HepG2 (cell line): ENCODE measurements around the gene ZNF212. TPM values are rescaled to one million over a fixed set of nuclear protein-coding genes. Genes with fewer than 3 reads are reported as not detected.
A peak's percentile ranks its signal among the peaks of the same experiment; 100 is the strongest.

Experiments used
- ADNP ChIP-seq: sonication (generic); formaldehyde crosslinking; IDR thresholded peaks from 2 replicates; pipeline ENCODE4 v1.4.0; 2020; ENCODE audit warnings: missing genetic modification reagents
- CEBPZ ChIP-seq: IDR thresholded peaks from 2 replicates; pipeline ENCODE4 v1.6.1; 2012; ENCODE audit warnings: low read length, improper control_type of control experiment
- KLF16 ChIP-seq, 2 experiments: sonication (generic) in 1 of 2; formaldehyde crosslinking in 1 of 2; IDR thresholded peaks; 2 replicates each; pipeline versions ENCODE4 v1.6.1 to v1.8.0; 2016 to 2023; ENCODE audit warnings: missing genetic modification reagents in 2 of 2, missing compliant biosample characterization in 1 of 2
- MED1 ChIP-seq: sonication (generic); formaldehyde crosslinking; IDR thresholded peaks from 2 replicates; pipeline ENCODE4 v1.4.0; 2020; ENCODE audit warnings: missing genetic modification reagents
- MEIS2 ChIP-seq: sonication (generic); formaldehyde crosslinking; IDR thresholded peaks from 2 replicates; pipeline ENCODE4 v1.9.0; 2021; ENCODE audit warnings: mild to moderate bottlenecking, missing genetic modification reagents
- MTF2 ChIP-seq: sonication (generic); formaldehyde crosslinking; IDR thresholded peaks from 2 replicates; pipeline ENCODE4 v1.5.0; 2020; ENCODE audit warnings: missing genetic modification reagents, borderline replicate concordance
- MXI1 ChIP-seq: IDR thresholded peaks from 3 replicates; pipeline ENCODE4 v1.6.1; 2012; ENCODE audit warnings: low read depth, low read length, inconsistent platforms, borderline replicate concordance
- PPARG ChIP-seq: conservative IDR thresholded peaks from 2 replicates; pipeline ENCODE4 v1.6.1; 2016; ENCODE audit warnings: missing biosample characterization, missing genetic modification reagents
- RXRA ChIP-seq: sonication (generic); formaldehyde crosslinking; IDR thresholded peaks from 2 replicates; pipeline ENCODE4 v1.5.1; 2020; ENCODE audit warnings: missing genetic modification reagents
- SP140L ChIP-seq: sonication (generic); formaldehyde crosslinking; IDR thresholded peaks from 2 replicates; pipeline ENCODE4 v1.4.0; 2020; ENCODE audit warnings: missing genetic modification reagents, borderline replicate concordance
- TCF12 ChIP-seq, 2 experiments: fragments of 450-650 bp in 1 of 2; sonication (generic) in 1 of 2; formaldehyde crosslinking in 1 of 2; IDR thresholded peaks; 2 replicates each; pipeline versions ENCODE4 v1.6.1 to v1.8.0; 2017 to 2022; ENCODE audit warnings: antibody characterized with exemption in 1 of 2, mild to moderate bottlenecking in 1 of 2, missing genetic modification reagents in 1 of 2, moderate library complexity in 1 of 2
- TOE1 ChIP-seq: sonication (generic); formaldehyde crosslinking; IDR thresholded peaks from 2 replicates; pipeline ENCODE4 v1.4.0; 2020; ENCODE audit warnings: mild to moderate bottlenecking, missing genetic modification reagents
- YEATS4 ChIP-seq: sonication (generic); formaldehyde crosslinking; IDR thresholded peaks from 2 replicates; pipeline ENCODE4 v1.4.0; 2020; ENCODE audit warnings: missing genetic modification reagents, borderline replicate concordance
- ZFX ChIP-seq: sonication (generic); formaldehyde crosslinking; IDR thresholded peaks from 2 replicates; pipeline ENCODE4 v1.4.0; 2020; ENCODE audit warnings: mild to moderate bottlenecking, low read depth, missing genetic modification reagents, moderate library complexity
- ZNF143 ChIP-seq: sonication (generic); formaldehyde crosslinking; IDR thresholded peaks from 2 replicates; pipeline ENCODE4 v1.4.0; 2020; ENCODE audit warnings: missing genetic modification reagents
- ZNF230 ChIP-seq: sonication (generic); formaldehyde crosslinking; IDR thresholded peaks from 2 replicates; pipeline ENCODE4 v1.4.0; 2020; ENCODE audit warnings: mild to moderate bottlenecking, missing genetic modification reagents
- ZNF383 ChIP-seq: sonication (generic); formaldehyde crosslinking; IDR thresholded peaks from 2 replicates; pipeline ENCODE4 v1.4.0; 2020; ENCODE audit warnings: missing genetic modification reagents, mild to moderate bottlenecking, borderline replicate concordance
- ZNF709 ChIP-seq: sonication (generic); formaldehyde crosslinking; IDR thresholded peaks from 2 replicates; pipeline ENCODE4 v1.5.0; 2020; ENCODE audit warnings: mild to moderate bottlenecking, missing genetic modification reagents
- ZNF768 ChIP-seq: sonication (generic); formaldehyde crosslinking; IDR thresholded peaks from 2 replicates; pipeline ENCODE4 v1.4.0; 2020; ENCODE audit warnings: missing genetic modification reagents
- polyA plus RNA-seq, 8 experiments: library from polyadenylated mRNA; depleted of rRNA in 3 of 8; stranded (reverse) in 7 of 8; unstranded in 1 of 8; fragments of >200 nt; fragmentation: Illumina TruSeq in 4 of 8; extraction: Trizol in 4 of 8; gene quantifications; 2 replicates each; pipeline versions ENCODE4 v1.2.1 to v1.2.3, GENCODE V29; 2011 to 2016; ENCODE audit warnings: low read depth in 4 of 8, missing spikeins in 1 of 8, mixed read lengths in 1 of 8; ENCODE audit not compliant: insufficient read depth in 1 of 8
- total RNA-seq, 5 experiments: library from RNA; depleted of rRNA; stranded (reverse); fragments of >200 nt; fragmentation: Illumina TruSeq; extraction: Trizol; gene quantifications; 2 replicates each; pipeline ENCODE4 v1.2.3, GENCODE V29; 2016; ENCODE audit warnings: low read depth in 1 of 5
- TF ChIP-seq, protein P1 (sequence below): sonication (generic); formaldehyde crosslinking; IDR thresholded peaks from 2 replicates; pipeline ENCODE4 v1.8.1; 2023; ENCODE audit warnings: mild to moderate bottlenecking, moderate library complexity, missing genetic modification reagents
- TF ChIP-seq, protein P2 (sequence below): sonication (generic); formaldehyde crosslinking; IDR thresholded peaks from 2 replicates; pipeline ENCODE4 v1.5.0; 2020; ENCODE audit warnings: mild to moderate bottlenecking, missing genetic modification reagents

The ZNF212 gene
- total and polyA plus RNA-seq, 2 of the 13 experiments (the other 11 are each of a cell fraction or from before 2014, with no cell fraction given) = 2.6 to 3.8 TPM

DNA sequence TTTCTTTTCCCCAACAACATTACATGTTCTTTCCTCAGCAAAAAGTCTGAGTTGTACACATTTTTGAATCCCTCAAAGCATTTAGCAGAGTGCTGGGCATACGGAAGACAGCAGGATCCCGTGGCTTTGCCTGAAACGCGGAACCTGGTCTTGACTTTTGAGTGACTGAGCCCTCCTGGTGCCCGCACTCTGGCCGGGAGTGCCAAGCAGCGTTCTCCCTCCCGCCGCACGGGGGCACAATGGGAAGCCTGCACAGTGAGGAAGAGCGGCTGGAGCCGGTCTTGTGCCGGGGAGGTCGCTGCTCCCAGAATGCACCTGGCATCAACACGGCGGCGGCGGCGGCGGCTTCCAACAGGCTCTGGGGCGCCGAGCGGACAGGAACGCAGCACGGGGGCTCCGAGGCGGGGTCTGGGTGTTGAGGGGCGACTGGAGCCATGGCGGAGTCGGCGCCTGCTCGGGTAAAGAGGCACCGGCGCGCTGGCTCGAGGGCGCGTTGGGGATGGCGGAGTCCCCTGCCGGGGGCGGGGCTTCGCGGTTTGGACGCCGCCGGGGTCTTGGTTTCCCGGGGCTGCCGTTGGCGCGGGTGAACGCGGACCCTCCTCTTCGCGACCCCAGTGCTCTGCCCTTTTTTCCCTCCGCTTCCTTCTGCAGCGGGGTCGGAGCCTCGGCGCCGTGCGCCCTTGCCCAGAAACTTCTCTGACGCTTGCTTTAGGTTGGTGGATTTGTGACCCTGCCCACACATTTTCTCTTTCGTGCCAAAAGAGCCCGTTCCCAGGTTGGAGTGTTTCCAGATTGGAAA, at the start of gene ZNF212 (continued):
- TF ChIP-seq YEATS4 (CRISPR knock-in tag) (peak; percentile 73), TCF12 (IDR thresholded peaks at IDR 0.05) (no peak), TCF12 (CRISPR knock-in tag; IDR thresholded peaks at IDR 0.05) (peak; percentile 80), MEIS2 (CRISPR knock-in tag) (no peak), ZNF383 (CRISPR knock-in tag) (peak; percentile 48; the same call in 1 of the 2 replicates), ZNF230 (0 out of 2 replicates have a peak, but pooled peaks have one; percentile 40), ZNF709 (CRISPR knock-in tag) (0 out of 2 replicates have a peak, but pooled peaks have one; percentile 17), RXRA (CRISPR knock-in tag) (peak; percentile 79), ADNP (CRISPR knock-in tag) (no peak), KLF16 (CRISPR knock-in tag; IDR thresholded peaks at IDR 0.05) (peak in 1 of 2 experiments; percentile 94; a peak in 2 of 4 replicates), ZNF768 (CRISPR knock-in tag) (peak; percentile 82; the same call in 1 of the 2 replicates), PPARG (CRISPR knock-in tag) (peak; percentile 54; the same call in 1 of the 2 replicates), MED1 (CRISPR knock-in tag) (peak; percentile 67; the same call in 1 of the 2 replicates), CEBPZ (no peak), ZNF143 (peak; percentile 96), ZFX (CRISPR knock-in tag) (peak; percentile 75), MTF2 (CRISPR knock-in tag) (no peak), TOE1 (CRISPR knock-in tag) (no peak), MXI1 (peak; percentile 47; the same call in 1 of the 3 replicates), SP140L (CRISPR knock-in tag) (0 out of 2 replicates have a peak, but pooled peaks have one; percentile 52)
- TF ChIP-seq, protein P1, sequence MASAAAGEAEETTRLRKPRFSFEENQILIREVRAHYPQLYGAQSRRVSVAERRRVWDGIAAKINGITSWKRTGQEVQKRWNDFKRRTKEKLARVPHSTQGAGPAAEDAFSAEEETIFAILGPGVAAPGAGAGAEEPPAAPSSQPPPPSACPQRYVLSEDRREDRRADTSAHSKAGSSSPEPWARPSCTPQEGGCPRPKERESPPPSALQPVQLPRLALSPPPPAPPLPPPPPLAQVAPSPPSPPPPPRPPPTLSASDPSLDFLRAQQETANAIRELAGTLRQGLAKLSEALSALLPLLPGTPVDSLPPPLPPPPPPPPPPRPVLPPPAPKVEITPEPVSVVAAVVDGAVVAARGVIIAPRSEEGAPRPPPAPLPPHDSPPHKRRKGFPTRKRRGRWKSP = peak; percentile 86
- TF ChIP-seq, protein P2, sequence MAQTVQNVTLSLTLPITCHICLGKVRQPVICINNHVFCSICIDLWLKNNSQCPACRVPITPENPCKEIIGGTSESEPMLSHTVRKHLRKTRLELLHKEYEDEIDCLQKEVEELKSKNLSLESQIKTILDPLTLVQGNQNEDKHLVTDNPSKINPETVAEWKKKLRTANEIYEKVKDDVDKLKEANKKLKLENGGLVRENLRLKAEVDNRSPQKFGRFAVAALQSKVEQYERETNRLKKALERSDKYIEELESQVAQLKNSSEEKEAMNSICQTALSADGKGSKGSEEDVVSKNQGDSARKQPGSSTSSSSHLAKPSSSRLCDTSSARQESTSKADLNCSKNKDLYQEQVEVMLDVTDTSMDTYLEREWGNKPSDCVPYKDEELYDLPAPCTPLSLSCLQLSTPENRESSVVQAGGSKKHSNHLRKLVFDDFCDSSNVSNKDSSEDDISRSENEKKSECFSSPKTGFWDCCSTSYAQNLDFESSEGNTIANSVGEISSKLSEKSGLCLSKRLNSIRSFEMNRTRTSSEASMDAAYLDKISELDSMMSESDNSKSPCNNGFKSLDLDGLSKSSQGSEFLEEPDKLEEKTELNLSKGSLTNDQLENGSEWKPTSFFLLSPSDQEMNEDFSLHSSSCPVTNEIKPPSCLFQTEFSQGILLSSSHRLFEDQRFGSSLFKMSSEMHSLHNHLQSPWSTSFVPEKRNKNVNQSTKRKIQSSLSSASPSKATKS = no peak
